Measurements from ENCODE around the gene ASTN2.
A peak's percentile ranks its signal among the peaks of the same experiment; 100 is the strongest.

Gene ASTN2

DNA sequence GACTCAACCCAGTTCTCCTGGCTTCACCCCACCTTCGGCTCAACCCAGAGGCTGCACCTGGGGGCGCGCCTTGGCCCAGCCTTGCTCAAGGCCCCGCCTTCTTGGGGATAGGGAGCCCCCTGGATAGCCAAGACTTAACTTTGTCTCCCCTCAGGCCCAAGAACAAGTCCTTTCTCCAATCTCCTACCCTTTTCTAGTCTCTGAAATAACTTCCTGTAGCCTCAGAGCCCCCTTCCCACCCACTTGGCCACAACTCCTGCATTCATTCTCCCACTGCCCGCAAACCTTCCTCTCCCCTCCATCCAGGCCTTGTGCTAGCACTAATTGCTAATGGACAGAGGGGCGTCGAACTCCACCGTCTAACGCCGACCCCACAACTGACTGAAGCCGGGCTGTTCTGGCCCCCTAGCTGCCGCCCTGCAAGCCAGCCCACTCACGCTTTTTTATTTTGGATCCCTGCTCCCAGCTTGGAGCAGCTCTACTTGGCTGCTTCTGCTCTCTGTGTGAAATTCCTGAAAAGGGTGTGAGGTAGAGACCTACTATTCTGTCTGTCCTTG is 579 bp upstream of the ASTN2 start:
- Histone ChIP-seq H3K36me3 (ENCODE audit: insufficient read depth, insufficient read length, low read length) (peaks cover 6% of the 10 kb centered on the region), H3K9ac (ENCODE audit: insufficient read length, low read depth) (peak overlapping the region; percentile 82), H3K4me1 (ENCODE audit: insufficient read depth, insufficient read length) (peaks cover 2% of the 10 kb centered on the region), H3K27me3 (ENCODE audit: insufficient read depth, insufficient read length) (peaks cover 36% of the 10 kb centered on the region), H3K4me3 (ENCODE audit: insufficient read length, low read depth) (peak overlapping the region; percentile 67), H3K9me3 (ENCODE audit: insufficient read depth, low read length) (no peaks in the 10 kb centered on the region)
- DNase-seq (ENCODE audit: low read depth, low spot score), result no peak
- TF ChIP-seq SUZ12 (IDR thresholded peaks at IDR 0.05; ENCODE audit: extremely low read depth, insufficient read depth, insufficient read length) (no peak), ZNF274 (IDR thresholded peaks at IDR 0.05; ENCODE audit: low read depth, low read length) (no peak)

DNA sequence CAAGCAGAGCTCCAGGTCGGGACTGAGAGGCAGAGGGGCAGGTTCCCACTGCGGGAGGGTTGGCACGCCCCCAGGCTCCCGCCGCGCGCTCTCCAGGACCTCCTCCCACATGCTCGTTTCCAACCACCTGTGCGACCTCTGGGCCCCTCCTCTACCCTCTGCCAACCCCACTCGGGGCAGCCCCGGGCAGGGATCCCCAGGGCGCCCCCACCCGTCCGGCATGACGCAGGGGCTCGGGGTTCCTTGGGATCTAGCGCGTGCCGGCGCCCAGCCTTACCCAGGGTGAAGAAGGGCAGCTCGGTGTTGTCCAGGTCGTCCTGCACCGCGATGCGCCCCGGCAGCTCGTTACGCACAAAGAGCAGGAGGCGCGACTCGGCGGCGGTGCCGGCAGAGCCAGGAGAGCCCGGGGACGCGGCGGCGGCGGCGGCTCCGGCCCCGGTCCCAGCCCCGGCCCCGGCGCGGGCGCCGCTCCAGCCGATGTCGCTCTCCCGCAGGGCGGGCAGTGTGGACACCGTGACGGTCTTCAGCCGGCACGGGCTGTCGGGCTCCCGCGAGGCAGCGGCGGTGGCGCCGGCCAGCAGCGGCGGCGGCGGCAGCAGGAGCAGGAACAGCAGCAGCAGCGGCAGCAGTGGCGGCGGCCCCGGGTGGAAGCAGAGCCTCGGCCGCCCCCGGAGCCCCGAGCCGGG is 494 bp downstream of the ASTN2 start:
- H3K9ac ChIP-seq (ENCODE audit: insufficient read length, low read depth), result peak overlapping the region; percentile 82
- H3K36me3 ChIP-seq (ENCODE audit: insufficient read depth, insufficient read length, low read length), result peaks cover 6% of the 10 kb centered on the region
- TF ChIP-seq SUZ12 (IDR thresholded peaks at IDR 0.05; ENCODE audit: extremely low read depth, insufficient read depth, insufficient read length), result no peak
- TF ChIP-seq YY1 (IDR thresholded peaks at IDR 0.05; ENCODE audit: insufficient read depth, insufficient read length), result no peak
- no peak for TF ChIP-seq ZNF274 (IDR thresholded peaks at IDR 0.05; ENCODE audit: low read depth, low read length)
- H3K27me3 ChIP-seq (ENCODE audit: insufficient read depth, insufficient read length), result peaks cover 36% of the 10 kb centered on the region
- H3K9me3 ChIP-seq (ENCODE audit: insufficient read depth, low read length), result no peaks in the 10 kb centered on the region
- DNase-seq (ENCODE audit: low read depth, low spot score), result no peak
- peaks cover 2% of the 10 kb centered on the region for H3K4me1 ChIP-seq (ENCODE audit: insufficient read depth, insufficient read length)
- H3K4me3 ChIP-seq (ENCODE audit: insufficient read length, low read depth), result peak overlapping the region; percentile 67

DNA sequence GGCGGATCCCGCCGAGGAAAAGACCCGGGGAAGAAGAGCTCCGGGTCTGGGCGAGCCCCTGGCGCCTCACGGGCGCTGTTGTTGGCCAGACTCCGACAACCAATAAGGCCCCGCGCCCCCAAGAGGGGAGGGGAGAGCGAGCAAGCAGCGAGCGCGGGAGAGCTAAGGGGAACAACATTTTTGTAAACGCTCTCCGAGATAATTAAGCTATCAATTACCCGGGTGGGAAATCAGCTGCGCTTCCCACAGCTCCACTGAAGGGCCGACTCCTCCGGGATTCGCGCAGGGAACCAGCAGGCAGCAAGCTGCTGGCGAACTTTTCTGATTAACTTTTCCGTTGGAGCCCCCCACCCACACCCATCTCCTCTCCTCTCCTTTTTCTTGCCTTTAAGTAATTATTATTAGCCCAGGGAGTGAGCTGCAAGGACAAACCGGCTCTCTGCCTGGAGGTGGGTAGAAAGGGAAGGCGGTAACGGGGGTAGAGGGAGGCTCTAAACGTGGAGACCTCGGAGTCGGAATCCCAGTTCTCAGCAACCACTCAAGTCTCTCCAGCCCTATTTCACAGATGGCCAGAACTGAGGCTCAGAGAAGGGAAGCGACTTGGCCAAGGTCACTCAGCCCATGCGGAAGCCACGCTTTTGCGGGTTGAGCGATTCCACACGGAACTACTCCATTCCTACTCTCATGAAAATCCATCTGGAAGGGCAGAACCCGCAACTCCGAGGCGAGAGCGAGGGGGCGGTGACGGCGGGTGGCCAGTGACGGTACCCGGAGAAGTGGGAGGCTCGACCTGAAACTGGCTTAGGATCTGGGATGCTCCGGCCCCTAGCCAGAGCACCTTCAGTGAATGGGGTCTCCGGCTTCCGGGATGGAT is 1.3 kb downstream of the ASTN2 start:
- peaks cover 6% of the 10 kb centered on the region for H3K36me3 ChIP-seq (ENCODE audit: insufficient read depth, insufficient read length, low read length)
- peak overlapping the region; percentile 82 for H3K9ac ChIP-seq (ENCODE audit: insufficient read length, low read depth)
- no peak for DNase-seq (ENCODE audit: low read depth, low spot score)
- peaks cover 32% of the 10 kb centered on the region for H3K27me3 ChIP-seq (ENCODE audit: insufficient read depth, insufficient read length)
- peak overlapping the region; percentile 67 for H3K4me3 ChIP-seq (ENCODE audit: insufficient read length, low read depth)
- peaks cover 2% of the 10 kb centered on the region for H3K4me1 ChIP-seq (ENCODE audit: insufficient read depth, insufficient read length)
- no peaks in the 10 kb centered on the region for H3K9me3 ChIP-seq (ENCODE audit: insufficient read depth, low read length)
- no peak for TF ChIP-seq SUZ12 (IDR thresholded peaks at IDR 0.05; ENCODE audit: extremely low read depth, insufficient read depth, insufficient read length)
- TF ChIP-seq YY1 (IDR thresholded peaks at IDR 0.05; ENCODE audit: insufficient read depth, insufficient read length), result no peak

DNA sequence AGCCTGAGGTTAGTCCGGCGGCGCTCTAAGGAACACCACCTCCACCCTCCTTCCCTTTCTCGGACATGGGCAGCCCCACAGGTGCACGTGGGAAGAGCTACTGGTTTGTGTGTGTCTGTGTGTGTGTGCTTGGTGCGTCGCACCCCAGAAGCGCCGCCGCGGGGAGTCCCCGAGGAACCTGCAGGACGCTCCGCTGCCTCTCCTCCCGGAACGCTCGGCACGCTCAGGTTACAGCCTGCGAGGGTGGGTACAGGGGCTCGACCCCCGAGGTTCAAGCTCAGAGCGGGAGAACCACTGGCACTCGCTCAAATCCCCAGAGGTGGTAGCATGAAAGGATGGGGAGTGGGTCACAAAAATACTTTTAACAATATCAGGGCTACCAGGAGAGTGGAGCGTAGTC is 2.0 kb downstream of the ASTN2 start:
- Histone ChIP-seq H3K4me3 (ENCODE audit: insufficient read length, low read depth) (peak overlapping the region; percentile 67), H3K27me3 (ENCODE audit: insufficient read depth, insufficient read length) (peaks cover 31% of the 10 kb centered on the region)

DNA sequence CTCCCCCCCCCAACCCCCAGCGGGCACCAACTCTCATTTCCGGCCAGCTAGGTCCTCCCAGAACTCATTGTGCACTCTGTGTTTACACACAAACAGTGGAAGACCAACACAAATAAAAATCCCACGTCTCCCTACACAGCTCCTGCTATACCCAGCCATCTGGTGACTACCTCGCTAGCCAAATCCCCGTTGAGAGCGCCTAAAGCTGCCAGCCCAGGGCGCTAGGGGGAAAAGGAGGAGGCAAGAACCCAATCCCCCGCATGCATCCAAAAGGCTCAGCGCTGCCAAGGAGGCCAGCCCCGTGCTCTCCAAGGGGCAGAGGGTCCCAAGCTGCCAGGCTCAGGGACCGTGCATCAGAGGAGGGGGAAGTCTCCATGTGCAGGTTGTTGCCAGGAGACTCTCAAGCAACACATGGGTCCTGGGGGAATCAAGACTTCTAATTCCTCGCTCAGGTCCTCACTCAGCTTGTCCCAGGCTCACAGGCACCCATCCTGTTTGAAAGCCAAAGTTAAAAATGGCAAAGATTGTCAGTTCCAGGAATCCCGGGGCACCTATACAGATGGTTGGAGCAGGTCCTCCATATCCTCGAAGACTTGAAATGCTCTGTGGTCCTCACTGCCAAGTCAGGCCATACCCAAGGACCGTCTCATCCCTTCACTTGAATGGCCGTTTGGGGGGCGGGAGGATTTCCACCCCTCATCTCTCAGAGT is 2.7 kb downstream of the ASTN2 start:
- peaks cover 2% of the 10 kb centered on the region for H3K4me1 ChIP-seq (ENCODE audit: insufficient read depth, insufficient read length)

More for the DNA sequence above, 2.0 kb downstream of the ASTN2 start:
- TF ChIP-seq SUZ12 (IDR thresholded peaks at IDR 0.05; ENCODE audit: extremely low read depth, insufficient read depth, insufficient read length) (no peak), ZNF274 (IDR thresholded peaks at IDR 0.05; ENCODE audit: low read depth, low read length) (no peak), YY1 (IDR thresholded peaks at IDR 0.05; ENCODE audit: insufficient read depth, insufficient read length) (no peak)
- Histone ChIP-seq H3K9ac (ENCODE audit: insufficient read length, low read depth) (peak overlapping the region; percentile 61), H3K9me3 (ENCODE audit: insufficient read depth, low read length) (no peaks in the 10 kb centered on the region), H3K36me3 (ENCODE audit: insufficient read depth, insufficient read length, low read length) (peaks cover 6% of the 10 kb centered on the region), H3K4me1 (ENCODE audit: insufficient read depth, insufficient read length) (peaks cover 2% of the 10 kb centered on the region)
- DNase-seq (ENCODE audit: low read depth, low spot score), result no peak

DNA sequence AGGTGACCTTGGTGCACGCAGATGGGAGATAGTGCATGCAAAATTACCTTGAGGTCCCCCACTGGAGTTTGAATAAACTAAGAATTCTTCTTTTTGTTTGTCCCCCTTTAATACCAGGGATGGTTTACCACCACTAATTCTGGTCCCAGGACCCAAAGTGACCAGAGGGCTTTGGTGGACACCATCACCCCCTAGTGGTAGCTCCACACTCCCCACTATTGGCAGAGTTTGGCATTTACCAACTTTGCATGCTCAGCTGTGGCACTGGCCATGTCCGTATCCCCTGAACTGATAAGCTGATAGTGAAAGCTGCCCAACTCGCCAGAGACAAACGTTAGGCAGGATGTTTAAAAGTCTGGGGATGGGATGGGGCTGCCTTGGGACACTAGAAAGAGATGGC is 3.3 kb downstream of the ASTN2 start:
- H3K27me3 ChIP-seq (ENCODE audit: insufficient read depth, insufficient read length), result peaks cover 21% of the 10 kb centered on the region
- TF ChIP-seq SUZ12 (IDR thresholded peaks at IDR 0.05; ENCODE audit: extremely low read depth, insufficient read depth, insufficient read length) (no peak), ZNF274 (IDR thresholded peaks at IDR 0.05; ENCODE audit: low read depth, low read length) (no peak), YY1 (IDR thresholded peaks at IDR 0.05; ENCODE audit: insufficient read depth, insufficient read length) (no peak)
- H3K4me1 ChIP-seq (ENCODE audit: insufficient read depth, insufficient read length), result peaks cover 2% of the 10 kb centered on the region
- no peak overlapping the region for H3K4me3 ChIP-seq (ENCODE audit: insufficient read length, low read depth)
- no peak overlapping the region for H3K9ac ChIP-seq (ENCODE audit: insufficient read length, low read depth)
- DNase-seq (ENCODE audit: low read depth, low spot score), result no peak
- H3K36me3 ChIP-seq (ENCODE audit: insufficient read depth, insufficient read length, low read length), result peaks cover 6% of the 10 kb centered on the region
- no peaks in the 10 kb centered on the region for H3K9me3 ChIP-seq (ENCODE audit: insufficient read depth, low read length)

More for the DNA sequence above, 2.7 kb downstream of the ASTN2 start:
- H3K9ac ChIP-seq (ENCODE audit: insufficient read length, low read depth), result no peak overlapping the region
- peaks cover 6% of the 10 kb centered on the region for H3K36me3 ChIP-seq (ENCODE audit: insufficient read depth, insufficient read length, low read length)
- DNase-seq (ENCODE audit: low read depth, low spot score), result no peak
- peaks cover 27% of the 10 kb centered on the region for H3K27me3 ChIP-seq (ENCODE audit: insufficient read depth, insufficient read length)
- TF ChIP-seq ZNF274 (IDR thresholded peaks at IDR 0.05; ENCODE audit: low read depth, low read length) (no peak), SUZ12 (IDR thresholded peaks at IDR 0.05; ENCODE audit: extremely low read depth, insufficient read depth, insufficient read length) (no peak), YY1 (IDR thresholded peaks at IDR 0.05; ENCODE audit: insufficient read depth, insufficient read length) (no peak)
- no peaks in the 10 kb centered on the region for H3K9me3 ChIP-seq (ENCODE audit: insufficient read depth, low read length)
- no peak overlapping the region for H3K4me3 ChIP-seq (ENCODE audit: insufficient read length, low read depth)

Measured in NT2/D1 (cell line).